HepG2 (cell line): Measurements from ENCODE around the gene CDK14.

Experiments
- ETV6 ChIP-seq: sonication (generic); formaldehyde crosslinking; conservative IDR thresholded peaks from 2 replicates; pipeline ENCODE4 v1.4.0; 2020; ENCODE audit warnings: missing genetic modification reagents
- KLF9 ChIP-seq: IDR thresholded peaks from 2 replicates; pipeline ENCODE4 v1.6.1; 2016; ENCODE audit warnings: low read depth
- NFYC ChIP-seq: IDR thresholded peaks from 2 replicates; pipeline ENCODE4 v1.6.1; 2016; ENCODE audit warnings: missing genetic modification reagents, missing compliant biosample characterization
- TCF12 ChIP-seq, 2 experiments: fragments of 450-650 bp in 1 of 2; sonication (generic) in 1 of 2; formaldehyde crosslinking in 1 of 2; IDR thresholded peaks; 2 replicates each; pipeline versions ENCODE4 v1.6.1 to v1.8.0; 2017 to 2022; ENCODE audit warnings: antibody characterized with exemption in 1 of 2, mild to moderate bottlenecking in 1 of 2, missing genetic modification reagents in 1 of 2, moderate library complexity in 1 of 2
- YY1 ChIP-seq: IDR thresholded peaks from 2 replicates; pipeline ENCODE4 v1.6.1; 2011; ENCODE audit warnings: low read length, low read depth, moderate library complexity, mild to moderate bottlenecking; ENCODE audit not compliant: insufficient read depth, insufficient replicate concordance
- TF ChIP-seq, protein P1 (sequence below): IDR thresholded peaks from 2 replicates; pipeline ENCODE4 v1.6.1; 2016; ENCODE audit warnings: mild to moderate bottlenecking, missing biosample characterization, missing genetic modification reagents

DNA sequence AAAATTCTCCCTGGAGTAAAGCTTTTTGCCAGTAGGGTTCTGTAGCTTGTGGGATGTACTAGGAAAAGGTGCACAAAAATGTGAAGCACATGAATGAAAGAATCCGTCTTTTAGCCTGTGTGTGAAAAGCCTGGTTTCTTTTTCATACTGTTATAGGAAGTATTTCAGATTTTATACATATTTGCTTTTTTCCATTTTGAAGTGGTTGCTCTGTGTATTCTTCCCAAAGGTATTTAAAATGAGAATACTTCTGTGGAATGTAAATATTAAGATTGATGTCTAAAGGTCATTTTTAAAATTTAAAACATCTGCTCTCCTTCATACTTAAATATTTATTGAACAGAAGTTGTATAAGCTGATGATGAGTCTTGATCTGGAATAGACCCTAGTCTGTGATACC, 96.8 kb downstream of the CDK14 start:
- TF ChIP-seq YY1, result no peak
- TF ChIP-seq ETV6 (CRISPR knock-in tag), result no peak
- TF ChIP-seq, protein P1, sequence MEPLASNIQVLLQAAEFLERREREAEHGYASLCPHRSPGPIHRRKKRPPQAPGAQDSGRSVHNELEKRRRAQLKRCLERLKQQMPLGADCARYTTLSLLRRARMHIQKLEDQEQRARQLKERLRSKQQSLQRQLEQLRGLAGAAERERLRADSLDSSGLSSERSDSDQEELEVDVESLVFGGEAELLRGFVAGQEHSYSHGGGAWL (CRISPR knock-in tag), result no peak
- no peak for TF ChIP-seq TCF12 (IDR thresholded peaks at IDR 0.05)
- no peak for TF ChIP-seq TCF12 (CRISPR knock-in tag; IDR thresholded peaks at IDR 0.05)
- no peak for TF ChIP-seq KLF9 (CRISPR knock-in tag)
- TF ChIP-seq NFYC, result no peak
